HG02973 (cell line): ENCODE data around the gene EFCAB3.
"Not testable (repeated sequence)": the region's sequence is repeated elsewhere in the genome, so short reads cannot be mapped to it uniquely, and the experiment has no call there.

ENCODE experiments used
- ATAC-seq: cut with Tn5 transposase; IDR thresholded peaks from one replicate; pipeline ENCODE4 v1.9.1; 2021; ENCODE audit warnings: moderate library complexity; ENCODE audit not compliant: unreplicated experiment

Gene EFCAB3

GRCh38 chr17:62380253-62380652 lies at the start of gene EFCAB3:
EFCAB3 (plus strand) TSS chr17:62380553; CDS start chr17:62382980, 2,427 bp downstream.
- ATAC-seq, result no peak

DNA sequence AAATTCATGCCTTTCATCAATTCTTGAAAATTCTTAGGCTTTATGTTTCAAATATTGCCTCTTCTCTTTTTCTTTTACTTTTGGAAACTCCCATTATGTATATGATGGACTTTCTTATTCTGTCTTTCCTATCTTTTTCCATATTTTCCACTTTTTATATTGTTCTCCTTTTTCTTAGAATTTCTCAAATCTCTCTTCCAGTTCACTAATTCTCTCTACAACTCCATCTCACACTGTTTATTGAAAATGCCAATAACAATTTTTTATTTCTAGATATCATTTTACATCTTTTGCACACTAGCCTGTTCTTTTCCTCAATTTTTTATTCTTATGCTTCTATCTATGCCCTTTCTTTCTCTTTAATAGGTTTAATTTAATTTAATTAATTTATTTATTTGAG lies 43.8 kb upstream of the EFCAB3 start:
- no peak for ATAC-seq

GRCh38 chr17:62343764-62344270 lies 36.5 kb upstream of the EFCAB3 start:
- no peak for ATAC-seq

- ATAC-seq, result no peak
Observed at GRCh38 chr17:62351176-62351575, 29.2 kb upstream of the EFCAB3 start.

- ATAC-seq, result no peak
Observed at GRCh38 chr17:62366191-62366590, 14.2 kb upstream of the EFCAB3 start.

GRCh38 chr17:62381561-62381960 lies 1.2 kb downstream of the EFCAB3 start:
- ATAC-seq, result no peak

DNA sequence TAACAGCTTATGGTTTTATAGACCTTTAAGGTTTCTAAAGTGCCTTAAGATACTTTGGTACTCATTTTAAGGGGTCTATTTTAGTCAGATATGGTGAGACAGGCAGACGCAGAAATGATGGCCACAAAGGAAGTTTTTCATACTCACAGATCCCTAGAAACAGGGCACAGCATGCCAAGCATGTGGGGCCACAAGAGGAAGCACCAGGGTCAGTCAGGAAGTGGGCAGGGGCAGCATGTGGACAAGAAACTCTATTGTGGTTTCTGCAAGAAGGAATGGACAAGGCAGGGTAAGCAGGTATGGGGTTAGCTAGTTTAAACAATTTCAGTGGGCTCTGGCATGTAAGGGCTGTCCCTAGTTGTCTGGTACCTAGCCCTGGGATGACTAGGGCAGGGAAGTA lies 8.5 kb downstream of the EFCAB3 start:
- no peak for ATAC-seq

- no peak for ATAC-seq
Observed at GRCh38 chr17:62392908-62393307, 12.6 kb downstream of the EFCAB3 start.

- no peak for ATAC-seq
Observed at GRCh38 chr17:62398891-62399290, 18.5 kb downstream of the EFCAB3 start.

- no peak for ATAC-seq
Observed at GRCh38 chr17:62405451-62405850, 25.1 kb downstream of the EFCAB3 start.

- ATAC-seq, result not testable (repeated sequence)
Observed at GRCh38 chr17:62413090-62413489, 32.7 kb downstream of the EFCAB3 start.

DNA sequence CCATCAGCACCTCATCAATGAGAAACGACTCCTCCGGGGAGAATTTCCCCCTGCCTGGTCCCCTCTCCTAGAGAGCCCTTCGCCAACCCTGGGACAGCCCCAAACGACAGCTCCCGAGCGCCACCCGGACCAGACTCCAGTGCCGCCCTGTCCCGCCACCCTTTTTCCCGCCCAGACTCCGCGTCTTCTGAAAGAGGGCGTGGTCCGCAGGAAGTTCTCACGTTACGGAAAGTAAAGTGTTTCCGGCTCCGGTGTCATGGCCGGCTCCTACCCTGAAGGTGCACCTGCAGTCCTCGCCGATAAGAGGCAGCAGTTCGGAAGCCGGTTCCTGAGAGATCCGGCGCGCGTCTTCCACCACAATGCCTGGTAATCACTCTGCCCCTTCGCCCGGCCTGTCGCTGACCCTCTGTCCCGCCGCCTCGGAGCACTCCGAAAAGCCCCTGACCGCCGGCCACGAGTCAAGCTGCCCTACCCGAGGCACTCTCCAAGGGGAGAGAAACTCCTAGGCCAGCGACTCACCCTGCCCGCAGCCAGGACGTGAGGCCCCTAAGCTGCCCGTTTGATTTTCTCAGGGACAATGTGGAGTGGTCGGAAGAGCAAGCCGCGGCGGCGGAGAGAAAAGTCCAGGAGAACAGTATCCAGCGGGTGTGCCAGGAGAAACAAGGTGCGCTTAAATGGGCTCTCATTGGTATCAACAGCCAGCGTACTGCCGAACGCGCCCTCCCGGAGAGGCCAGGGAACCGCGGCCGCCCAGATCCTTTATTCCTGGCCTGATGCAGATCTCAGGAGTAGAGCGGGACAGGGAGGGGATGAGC lies 43.5 kb downstream of the EFCAB3 start, which contains the start of gene METTL2A:
Gene METTL2A, plus strand, starts transcription at position 251 of the 815 bp plus-strand sequence. Its CDS starts 6 bp downstream, at position 257.
- peak; percentile 90 for ATAC-seq

DNA sequence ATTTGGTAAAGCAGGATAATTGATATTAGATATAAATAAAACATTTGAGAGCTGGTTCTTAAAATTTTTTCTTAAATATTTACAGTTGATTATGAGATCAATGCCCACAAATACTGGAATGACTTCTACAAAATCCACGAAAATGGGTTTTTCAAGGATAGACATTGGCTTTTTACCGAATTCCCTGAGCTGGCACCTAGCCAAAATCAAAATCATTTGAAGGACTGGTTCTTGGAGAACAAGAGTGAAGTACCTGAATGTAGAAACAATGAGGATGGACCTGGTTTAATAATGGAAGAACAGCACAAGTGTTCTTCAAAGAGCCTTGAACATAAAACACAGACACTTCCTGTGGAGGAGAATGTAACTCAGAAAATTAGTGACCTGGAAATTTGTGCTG lies 45.9 kb downstream of the EFCAB3 start:
- not testable (repeated sequence) for ATAC-seq

GRCh38 chr17:62435251-62435650 lies 54.9 kb downstream of the EFCAB3 start:
- ATAC-seq, result not testable (repeated sequence)

- not testable (repeated sequence) for ATAC-seq
Observed at GRCh38 chr17:62441181-62441580, 60.8 kb downstream of the EFCAB3 start.

GRCh38 chr17:62444063-62444462 lies 63.7 kb downstream of the EFCAB3 start:
- ATAC-seq, result no peak

DNA sequence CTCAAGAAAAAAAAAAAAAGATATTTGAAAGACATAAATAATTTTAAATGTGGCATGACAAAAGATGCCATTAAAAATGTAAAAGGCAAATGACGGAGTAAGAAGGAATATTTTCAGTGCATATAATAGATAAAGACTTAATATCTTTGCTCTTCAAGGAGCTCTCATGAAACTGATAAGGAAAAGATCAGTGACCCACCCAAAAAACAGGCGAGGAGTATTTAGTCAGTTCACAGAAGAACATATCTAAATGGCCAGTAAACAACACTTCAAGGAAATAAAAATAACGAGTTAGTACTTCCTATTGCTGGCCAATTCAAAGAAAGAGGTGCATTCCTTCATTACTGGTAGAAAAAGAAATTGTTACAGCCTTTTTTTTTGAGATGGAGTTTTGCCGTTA lies 65.4 kb downstream of the EFCAB3 start:
- ATAC-seq, result not testable (repeated sequence)

- not testable (repeated sequence) for ATAC-seq
Observed at GRCh38 chr17:62452195-62452594, 71.8 kb downstream of the EFCAB3 start.

GRCh38 chr17:62453041-62453440 lies 72.7 kb downstream of the EFCAB3 start:
- not testable (repeated sequence) for ATAC-seq

GRCh38 chr17:62453656-62454055 lies 73.3 kb downstream of the EFCAB3 start:
- peak; percentile 37 for ATAC-seq

GRCh38 chr17:62454111-62454510 lies 73.8 kb downstream of the EFCAB3 start:
- peak; percentile 56 for ATAC-seq

DNA sequence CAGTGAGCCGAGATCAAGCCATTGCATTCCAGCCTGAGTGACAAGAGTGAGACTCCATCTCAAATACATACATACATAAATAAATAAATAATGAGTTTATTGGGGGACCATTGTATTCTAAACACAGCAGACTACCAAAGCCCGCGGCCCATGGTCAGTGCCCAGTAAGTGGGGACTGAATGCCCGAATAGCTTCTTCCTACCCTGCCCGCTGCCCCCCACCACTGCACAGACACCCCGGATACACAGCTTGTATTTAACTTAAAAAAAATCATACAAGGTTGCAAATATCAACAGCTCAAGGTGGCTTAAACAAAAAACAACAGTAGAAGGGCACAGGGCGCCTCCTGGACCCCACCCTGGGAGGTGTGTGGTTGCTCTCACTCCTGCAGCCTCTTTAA lies 75.7 kb downstream of the EFCAB3 start:
- ATAC-seq, result no peak
